ENCODE measurements around the gene GSN.

GSN gene

DNA sequence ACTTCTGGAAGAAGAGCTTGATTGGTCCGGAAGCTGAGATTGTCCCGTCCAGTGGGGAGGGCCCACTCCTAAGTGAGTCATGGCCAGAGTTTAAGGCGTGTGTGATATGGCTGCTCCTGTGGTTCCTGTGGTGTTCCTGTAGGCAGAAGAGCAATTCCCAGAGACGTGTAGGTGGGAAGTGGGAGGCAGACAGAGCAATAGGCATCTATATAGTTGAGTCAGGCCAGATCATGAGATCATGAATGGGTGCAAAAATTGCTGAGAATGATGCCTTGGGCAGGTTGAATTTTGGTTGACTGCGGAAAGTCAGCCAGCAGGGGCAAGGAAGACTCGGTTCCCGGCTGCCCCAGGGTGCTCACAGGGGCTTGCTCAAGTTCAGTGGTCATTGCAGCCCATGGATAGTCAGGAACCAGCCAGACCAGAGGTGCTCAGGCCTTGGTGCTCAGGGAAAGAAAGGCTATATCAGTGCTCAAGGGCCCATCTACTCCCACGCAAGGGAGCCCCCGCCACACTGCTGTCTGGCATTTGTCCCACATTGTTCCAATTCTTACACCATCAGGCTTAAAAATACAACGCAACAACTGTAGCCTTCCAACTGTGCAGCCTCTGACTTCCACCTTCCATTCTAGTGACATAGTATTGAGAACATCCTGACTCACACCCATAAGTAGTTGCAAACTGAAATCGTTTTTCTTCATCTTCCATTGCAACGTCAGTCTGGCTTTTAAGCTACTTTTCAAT, 21.0 kb upstream of the GSN start:
- no peak for DNase-seq

DNA sequence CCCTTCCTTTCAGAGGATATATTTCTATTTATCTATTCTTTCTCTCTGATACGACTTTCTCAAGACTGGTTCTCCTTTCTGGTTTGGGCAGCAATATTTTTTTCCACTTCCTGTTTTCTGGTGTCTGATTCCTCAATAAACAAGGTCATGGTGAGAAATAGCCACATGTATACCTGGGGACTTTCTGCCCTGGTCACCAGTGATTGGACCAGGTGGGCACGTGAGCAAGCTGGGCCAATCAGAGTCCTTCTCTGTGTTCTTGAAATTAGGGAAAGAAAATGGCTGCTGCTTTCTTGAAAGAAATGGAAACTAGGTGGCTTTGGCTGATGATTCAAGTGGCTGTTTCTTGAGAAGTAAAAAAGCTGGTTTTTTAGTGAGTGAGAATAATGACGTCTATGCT, 18.4 kb upstream of the GSN start:
- no peak for DNase-seq

DNA sequence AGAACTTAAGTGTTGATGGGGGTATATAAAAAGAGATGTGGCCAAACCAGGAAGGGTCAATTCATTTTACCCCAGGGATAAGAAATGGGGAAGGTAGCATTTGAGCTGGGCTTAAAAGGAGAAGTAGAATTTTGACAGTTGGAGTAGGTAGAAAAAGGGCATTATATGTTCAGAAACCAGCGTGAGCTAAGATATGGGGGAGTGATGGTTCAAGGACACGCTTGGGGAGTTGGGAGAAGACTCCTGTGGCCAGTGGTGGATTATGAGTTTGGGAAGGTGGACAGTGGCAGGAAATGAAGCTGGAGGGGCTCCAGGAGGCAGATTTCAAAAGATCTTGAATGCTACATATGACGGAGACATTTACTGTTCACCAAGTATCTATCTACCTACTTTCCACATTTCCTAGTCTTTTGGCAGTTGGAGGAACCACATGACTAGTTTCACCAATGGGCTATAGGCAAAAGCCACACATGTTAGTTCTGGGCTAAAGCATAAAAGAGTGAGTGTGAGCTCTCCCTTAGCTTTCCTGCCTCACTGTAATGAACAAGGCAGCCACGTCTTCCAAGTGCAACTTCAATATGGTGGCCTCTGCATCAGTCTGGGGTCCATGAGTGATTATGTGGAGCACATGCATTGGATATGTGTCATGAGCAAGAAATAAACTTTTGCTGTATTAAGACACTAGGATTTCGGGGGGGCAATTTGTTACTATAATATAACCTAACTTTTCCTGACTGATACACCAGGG, 15.7 kb upstream of the GSN start:
- DNase-seq: no peak

DNA sequence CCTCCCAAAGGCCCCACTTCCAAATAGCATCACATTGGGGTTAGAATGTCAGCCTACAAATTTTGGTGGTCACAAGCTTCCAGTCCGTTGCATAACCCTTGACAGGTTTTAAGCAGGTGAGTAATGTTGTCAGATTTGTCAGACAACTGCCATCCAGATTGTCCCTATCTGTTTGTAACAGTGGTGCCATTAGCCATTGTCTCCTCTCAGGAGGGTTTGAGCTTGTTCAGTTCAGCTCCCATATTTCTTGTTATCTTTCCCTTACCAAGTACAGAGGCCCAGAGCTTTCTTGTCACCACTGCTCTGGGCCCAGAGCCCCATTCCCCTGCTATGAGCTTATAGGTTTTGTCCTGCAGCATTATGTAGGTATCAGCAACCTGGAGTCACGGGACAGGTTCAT, 14.8 kb upstream of the GSN start:
- DNase-seq: no peak

DNA sequence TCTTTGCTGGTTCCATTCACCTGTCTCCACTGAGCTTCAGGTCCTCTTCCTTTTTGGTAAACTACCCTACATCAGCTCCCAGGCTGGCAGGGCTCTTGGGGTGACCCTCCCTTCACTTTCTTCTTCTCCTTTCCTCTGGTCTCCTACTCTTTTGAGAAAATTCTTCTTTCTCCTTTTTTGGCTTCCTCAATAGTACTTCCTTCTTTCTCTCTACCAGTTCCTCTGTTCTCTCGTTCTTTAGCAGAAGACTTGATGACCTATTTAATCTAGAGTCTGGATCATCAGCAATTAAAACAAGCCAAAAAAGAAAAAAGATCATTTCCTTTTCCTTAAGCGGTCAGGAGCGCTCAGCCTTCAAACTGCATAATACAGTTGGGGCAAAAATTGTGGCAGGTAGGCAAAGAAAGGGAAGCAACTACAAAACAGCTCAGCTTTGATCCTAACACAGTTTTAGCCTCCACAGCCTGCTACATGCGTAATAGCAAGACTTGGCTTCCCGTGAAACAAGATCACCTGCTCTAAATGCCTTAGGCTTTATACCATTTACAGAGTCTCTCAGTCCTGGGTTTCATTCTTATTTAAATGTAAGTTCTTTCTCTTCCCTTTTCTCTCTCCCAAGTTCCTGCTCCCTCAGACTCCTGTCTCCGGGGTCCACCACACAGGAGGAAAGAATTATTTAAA, 14.0 kb upstream of the GSN start:
- DNase-seq: no peak

DNA sequence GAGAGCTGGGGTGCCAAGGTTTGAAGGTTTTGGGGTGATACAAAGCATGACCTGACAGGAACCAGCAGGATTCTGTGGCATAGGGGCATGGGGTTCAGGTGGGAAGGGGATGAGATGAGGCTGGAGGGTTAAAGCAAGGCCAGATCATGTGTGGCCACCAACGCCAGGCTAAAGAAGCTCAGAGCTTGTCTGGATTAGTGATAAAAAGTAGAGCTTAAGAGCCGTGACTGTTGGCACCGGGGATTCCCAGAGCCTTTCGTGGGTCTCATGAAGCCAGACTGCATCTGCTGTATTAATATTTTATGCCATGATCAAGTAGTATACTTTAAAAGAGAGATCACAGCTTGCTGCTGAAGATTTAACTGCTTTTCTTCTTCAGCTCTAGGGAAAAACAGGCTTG, 8.5 kb upstream of the GSN start:
- no peak for DNase-seq

DNA sequence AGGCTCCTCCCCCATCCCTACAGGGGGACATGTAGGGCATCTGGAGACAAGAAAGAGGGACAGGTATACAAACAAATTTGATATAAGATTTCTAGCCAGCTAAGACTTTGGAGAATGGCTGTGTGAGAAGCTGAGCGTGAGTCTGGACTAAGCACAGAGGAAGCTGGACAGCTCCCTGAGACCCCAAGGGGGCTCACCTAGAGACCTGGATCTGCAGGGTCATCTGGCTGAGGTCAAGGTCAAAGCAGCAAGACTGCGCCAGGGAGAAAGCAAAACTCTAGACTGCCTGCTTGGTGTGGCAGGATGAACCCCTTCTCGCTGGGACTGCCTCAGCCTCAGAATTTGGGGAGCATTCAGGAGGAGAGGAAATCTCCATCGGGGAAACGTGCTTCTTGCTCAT, 8.0 kb upstream of the GSN start:
- DNase-seq: no peak

DNA sequence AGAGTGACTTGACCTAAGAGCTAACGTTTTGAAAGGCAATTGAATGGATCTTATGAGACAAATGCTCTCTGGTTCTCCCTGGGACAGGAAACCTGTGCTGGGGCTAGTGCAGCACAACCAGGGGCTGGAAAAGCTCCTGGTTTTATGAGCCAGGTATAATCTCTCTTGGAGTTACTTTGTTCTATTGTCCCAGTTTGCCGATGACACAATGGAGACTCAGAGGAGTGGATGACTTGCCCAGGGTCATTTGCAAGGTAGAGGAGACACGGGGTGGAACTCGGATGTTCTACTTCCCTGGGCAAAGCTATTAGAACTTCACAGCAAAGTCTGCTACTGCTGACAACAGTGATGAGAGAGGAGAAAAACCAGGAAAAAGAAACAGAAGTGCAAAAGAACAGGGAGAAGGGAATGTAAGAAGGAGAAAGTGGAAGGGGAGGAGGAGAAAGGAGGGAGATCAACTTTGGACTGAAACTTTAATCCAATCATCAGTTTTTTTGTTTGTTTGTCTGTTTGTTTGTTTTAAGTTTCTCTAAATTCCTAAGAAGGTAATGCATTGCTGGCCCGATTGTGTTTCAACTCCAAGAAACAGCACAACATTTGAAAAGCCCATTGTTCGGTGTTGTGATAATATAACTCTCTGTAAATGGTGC, 7.4 kb upstream of the GSN start:
- no peak for DNase-seq

DNA sequence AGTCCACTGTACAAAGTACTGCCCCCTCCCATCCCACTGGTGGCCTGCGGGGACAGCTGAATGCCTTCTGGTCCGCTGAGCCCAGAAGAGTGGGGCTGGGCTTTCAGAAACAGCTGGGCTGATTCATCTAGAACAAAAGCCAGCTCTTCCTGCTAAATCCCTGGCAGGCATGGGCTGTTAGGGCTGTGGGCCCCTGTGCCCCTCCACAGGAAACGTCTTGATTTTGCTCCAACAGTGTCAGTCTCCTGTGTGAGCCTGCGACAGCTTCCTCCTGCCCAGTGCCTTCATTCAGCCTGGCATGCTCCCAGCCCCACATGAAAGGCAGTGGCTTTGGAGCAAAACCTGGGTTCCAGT, 6.9 kb upstream of the GSN start:
- no peak for DNase-seq

DNA sequence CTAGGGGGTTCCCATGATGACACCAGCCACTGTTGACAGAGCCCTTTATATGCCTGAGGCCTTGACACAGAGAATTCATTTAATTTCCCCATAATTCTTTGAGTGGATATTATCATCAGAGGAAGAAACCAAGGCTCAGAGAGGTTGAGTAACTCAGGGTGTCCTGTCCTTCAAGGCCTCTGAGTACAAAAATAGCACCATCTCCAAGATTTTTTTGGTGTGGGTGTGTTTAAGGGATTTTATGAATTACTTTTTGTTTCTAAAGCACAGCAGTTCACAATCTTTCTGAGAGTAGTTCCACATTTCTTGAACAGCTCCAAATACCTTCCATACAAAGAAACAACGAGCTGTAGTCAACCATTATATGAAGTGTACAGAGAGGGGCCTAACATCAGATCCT, 6.2 kb upstream of the GSN start:
- DNase-seq: no peak

DNA sequence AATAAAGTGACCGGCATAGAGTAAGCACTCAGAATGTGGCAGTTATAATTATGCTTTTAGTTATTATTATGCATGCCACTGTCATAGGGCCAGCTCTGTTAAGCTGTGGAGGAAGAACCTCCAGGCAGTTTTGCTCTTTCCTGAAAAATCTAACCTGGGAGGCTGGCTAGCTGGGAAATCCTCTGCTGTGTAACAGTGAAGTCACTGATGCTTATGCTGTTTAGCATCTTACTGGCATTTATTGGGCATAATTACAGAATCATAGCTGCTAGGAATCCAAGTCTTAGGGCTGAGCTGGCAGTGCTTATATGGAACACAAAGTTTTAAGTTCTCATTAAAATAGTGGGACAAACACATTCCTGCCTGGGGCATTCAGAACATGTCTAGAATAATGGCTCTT, 5.5 kb upstream of the GSN start:
- DNase-seq: no peak

DNA sequence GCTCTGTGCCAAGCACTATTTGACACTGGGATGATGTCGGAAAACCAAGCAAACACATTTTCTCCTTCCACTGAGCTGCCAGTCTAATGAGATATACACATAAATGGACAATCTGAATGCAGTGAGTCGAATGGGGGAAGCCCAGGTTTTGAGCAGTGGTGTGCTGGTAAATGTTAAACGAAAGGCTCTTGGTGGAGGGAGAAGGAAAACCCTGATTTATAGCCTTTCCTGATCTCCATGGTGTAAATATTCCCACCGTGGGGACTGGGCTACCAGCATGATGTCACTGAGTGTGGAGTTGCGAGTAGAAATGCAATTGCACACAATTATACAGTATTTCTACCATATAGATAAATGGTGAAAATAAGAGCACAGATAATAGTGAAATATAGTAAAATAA, 5.0 kb upstream of the GSN start:
- DNase-seq: no peak

DNA sequence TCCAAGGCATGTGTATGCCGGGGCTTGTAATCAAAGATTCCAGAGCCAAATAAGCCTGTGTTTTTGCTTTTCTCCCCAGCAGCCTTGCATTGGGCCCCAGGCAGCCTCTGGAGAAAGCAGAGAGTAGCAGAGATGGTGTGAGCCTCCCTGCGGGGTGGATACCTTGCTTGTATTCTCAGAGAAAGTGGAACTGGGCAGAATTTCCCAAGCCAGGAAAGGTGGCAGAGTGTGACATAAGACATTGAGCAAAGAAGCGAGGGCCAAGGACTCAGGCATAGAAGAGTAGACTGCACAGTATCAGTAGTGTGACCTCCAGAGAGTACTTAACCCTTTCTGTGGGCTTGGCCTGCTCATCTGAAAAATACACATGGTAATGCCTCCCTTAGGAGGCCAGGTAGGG, 1.6 kb upstream of the GSN start:
- DNase-seq: no peak

DNA sequence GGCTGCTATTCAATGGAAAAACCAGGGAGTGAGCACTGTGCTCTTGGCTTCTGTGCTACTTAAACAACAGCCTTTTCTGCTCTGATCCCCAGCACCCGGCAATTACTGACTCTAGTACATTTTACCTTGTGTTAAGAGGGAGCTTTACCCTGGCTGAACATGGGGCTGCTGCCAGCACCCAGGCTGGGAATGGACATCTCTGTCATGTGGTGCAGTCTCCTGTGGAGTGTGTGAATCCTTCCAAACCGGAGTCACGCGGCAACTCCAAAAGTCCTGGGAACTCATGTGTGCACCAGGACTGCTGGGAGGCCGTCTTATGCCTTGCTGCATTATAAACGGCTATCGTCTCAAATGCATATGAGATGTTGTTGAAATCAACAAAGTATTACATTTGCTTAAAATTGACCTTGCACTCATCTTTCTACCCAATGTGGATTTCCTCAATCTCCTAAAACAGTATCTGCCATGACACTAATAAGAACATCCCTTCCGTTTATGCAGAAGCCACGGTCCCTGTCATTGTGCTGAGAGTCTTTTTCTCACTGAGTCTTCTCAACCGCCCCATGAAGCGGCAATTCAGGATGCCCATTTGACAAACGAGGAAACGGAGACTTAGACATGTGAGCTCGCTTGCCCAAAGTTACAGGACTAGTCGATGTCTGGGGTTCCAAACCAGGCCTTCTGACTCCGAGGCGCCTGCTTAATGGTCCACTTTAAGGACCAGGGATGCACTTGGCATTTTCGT, 884 bp upstream of the GSN start:
- no peak for DNase-seq

DNA sequence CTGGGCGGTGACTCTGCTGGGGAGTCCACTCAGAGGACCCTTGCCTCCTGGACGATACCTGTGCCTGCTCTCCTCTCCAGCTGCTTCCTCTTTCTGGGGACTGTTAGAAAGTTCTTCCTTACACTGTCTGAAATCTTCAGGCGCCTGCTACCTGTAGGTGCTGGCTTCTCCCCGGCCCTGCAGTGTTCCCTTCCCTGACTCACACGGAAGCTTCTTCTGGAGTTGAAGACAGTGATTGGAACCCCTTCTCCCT, 562 bp downstream of the GSN start:
- no peak for DNase-seq

DNA sequence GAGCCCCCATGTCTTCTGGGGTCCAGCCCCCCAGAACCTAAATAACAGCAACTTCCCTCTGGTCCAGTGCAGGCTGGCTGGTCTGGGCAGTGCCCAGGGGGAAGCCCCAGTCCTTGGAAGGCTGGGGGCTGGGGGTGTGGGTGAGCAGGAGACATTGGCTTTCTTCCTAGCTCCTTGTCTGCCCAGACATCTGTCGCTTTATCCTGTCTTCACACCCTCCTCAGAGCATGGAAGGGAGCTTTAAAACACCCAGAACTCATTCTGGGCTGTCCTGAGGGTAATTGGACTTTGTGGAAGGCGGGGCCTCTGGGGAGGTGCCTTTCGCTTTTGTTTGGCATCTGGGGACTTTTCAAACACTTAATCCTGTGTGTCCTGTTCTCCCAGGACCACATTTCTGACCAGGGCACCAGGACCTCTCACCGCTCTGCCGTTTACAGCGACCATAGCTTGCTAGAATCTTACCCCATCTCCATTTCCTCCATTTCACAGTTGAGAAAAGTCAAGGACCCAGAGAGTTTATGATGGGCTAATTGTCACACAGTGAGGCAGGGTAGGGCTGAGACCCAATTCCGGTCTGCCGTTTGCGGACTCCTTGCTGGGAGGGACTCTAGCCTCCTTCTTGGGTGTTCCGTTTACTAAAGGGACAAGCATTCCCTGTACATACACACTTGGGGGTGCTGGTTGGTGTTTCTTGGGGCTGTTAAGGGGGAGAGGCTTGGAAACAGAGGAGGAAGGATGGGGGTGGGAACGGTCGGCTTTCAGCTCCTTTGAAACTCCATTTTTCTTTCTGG, 1.1 kb downstream of the GSN start:
- no peak for DNase-seq

DNA sequence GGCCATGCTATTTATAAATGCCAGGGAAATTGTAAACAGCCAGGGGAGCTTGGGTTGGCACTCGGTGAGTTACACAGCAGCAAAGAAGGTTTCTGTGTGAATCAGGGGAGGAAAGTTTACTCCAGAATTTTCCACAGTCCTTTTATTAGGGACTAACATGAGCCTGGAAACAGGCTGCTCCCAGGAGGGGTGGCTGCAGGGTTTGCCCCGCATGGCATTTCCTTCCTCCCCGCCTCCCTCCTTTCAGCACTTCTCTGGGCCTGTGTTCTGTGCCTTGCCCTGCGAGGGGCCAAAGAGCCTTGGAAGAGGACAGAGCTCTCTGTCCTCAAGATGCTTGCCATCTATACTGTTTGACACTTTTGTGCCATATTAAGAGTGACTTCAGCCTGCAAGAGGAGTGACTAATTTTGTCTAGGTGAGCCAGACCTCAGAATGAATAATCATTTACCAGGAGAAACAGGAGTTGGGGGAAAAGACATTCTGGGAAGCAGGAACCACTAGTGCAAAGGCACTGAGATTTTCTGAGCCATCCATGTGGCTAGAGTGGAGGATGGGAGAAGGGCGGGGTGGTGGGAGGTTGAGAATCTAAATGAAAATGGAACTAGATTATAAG, 1.8 kb downstream of the GSN start:
- no peak for DNase-seq

DNA sequence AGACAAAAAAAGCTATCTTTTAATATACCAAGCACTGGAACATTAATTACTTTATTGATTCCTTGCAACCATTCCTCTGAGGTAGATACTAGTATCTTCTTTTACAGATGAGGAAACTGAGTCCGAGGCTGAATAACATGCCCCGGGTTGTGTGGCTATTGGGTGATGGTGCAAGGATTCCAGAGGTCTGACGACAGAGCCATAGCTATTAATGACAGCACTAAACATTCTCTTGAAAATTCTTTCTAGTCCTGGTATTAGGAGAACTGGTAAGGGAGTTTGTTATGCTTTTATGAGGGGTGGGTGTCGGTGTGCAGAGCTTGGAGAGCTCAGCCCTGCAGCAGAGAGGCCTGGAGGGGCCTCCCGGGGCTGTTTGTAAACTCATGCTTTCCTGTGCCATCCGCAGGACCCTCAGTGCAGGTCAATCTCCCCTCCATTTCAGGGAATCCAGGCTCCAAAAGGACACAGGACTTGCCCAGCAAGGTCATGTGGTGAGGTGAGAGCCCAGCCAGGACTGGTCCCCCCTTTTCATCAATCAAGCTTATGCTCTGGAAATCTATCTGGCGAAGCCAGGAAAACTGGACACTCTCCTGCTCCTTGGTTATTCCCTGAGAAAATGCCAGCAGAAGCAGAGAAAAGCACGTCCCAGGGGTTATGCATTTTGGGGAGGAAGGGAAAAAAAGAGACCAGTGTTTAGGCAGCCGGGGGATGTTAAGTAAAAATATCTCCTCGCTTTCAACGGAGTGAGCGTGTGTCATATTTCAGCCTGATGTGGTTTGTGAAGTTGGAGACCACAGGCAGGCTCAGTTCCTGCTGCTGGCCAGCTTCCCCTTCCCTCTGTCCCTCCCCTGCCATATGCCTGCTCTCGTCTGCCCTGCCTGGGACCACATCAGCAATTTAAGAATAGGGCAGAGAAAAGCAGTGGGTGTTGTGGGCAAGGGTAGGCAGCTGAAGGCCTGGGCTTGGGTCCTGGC, 3.7 kb downstream of the GSN start:
- no peak for DNase-seq

DNA sequence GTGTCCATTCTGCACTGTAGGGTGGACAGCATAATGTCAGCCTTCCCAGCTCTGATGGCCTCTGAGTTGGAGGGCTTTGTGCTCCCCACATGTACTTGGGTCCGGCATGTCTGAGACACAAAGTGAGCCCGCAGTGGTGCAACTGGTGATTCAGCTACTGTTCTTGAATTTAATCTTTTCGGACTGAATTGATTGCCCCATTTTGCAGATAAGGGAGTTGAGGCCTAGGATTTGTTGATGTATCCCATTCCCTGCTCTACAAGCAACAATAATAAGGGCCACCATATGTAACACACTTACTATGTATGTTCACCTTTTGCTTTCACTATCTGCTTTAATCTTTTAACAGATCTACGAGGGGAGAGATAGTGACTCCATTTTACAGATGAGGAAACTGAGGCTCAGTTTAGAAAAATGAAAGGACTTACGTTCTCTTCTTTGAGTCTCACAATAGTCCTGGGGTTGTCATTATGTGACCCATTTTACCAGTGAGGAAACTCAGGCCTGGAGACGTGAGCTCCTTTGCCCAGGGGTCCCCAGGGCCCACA, 4.5 kb downstream of the GSN start:
- no peak for DNase-seq

DNA sequence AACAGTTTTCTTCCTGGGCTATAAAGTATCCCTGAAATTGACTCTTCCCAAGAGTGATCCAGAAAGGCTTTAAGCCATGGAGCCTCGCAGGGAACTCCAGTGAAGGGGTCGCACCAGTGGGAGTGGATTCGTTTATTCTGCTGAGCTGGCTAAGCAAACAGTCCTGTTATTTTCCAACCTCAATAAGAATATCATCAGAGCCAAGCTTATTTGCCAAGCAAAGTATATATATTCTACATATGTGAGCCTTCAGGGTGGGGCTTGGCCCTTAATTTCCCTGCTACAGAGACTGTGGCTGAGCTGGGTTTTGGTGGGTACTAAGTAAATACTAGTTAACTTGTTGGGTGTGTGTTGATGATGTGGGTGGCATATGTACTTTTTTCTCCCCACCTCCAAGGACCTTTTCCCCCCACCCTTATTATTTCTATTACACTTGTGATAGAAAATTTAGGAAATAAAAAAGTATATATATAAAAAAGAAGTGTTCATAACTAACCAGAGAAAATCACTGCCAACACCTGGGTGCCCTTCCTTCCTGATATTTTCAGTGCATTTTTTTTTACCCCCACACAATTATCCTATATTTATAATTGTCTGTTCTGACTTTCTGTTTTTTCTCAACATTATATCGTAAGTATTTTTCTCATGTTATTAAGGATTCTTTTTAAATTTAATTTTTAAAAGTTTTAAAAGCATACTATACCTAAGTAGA, 5.3 kb downstream of the GSN start:
- no peak for DNase-seq

Data from activated CD4-positive, alpha-beta T cell treated with anti-CD3 and anti-CD28 coated beads for 4 hours (primary cell).